GM19468 (cell line): ENCODE results near the gene GRPEL1.

Source experiments
- ATAC-seq: cut with Tn5 transposase; IDR thresholded peaks from one replicate; pipeline ENCODE4 v1.9.1; 2021; ENCODE audit warnings: mild to moderate bottlenecking, moderate library complexity, moderate number of reproducible peaks; ENCODE audit not compliant: unreplicated experiment; ENCODE audit errors: extremely low read depth

GRPEL1 gene

DNA sequence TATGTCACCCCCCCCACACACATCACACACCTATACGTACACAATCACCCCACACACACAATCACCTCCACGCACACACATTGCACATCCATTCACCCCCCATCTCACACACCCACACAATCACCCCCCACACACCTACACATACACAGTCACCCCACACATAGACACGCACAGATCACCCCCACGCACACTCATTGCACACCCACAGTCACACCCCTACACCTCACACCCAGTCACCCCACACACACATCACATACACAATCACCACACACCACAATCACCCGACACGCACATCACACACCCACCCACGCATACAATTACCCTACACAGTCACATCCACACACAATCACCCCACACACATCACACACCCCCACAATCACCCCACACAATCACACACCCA lies 40.6 kb downstream of the GRPEL1 start:
- no peak for ATAC-seq

GRCh38 chr4:7026107-7026506 lies 41.8 kb downstream of the GRPEL1 start:
- ATAC-seq: no peak

- no peak for ATAC-seq
Observed at GRCh38 chr4:7025040-7025602, 42.7 kb downstream of the GRPEL1 start.

DNA sequence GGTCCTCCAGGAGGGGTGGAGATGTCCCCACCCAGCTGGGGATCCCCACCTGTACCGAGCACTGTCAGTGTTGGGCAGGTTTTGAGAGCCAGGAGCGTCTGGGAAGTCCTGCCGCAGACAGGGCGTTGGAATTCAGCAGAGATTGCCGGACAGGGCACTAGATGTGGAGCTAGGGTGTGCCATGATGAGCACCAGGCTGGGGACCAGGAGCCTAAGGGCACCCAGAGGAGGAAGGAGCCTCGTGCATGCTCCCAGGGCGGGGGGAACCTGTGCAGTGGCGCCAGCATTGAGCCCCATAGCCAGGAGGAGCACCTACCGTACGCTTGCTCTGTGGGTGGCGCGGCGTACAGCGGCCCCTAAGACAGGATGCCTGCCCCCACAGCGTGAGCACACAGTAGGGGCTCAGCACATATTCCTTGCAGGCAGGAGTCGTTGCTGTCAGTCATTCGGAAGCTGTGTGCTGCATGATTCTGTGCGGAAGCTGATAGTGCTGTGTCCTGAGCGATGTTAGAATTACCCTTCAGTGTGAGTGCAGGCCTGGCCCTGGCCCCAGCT lies 43.5 kb downstream of the GRPEL1 start:
- no peak for ATAC-seq

DNA sequence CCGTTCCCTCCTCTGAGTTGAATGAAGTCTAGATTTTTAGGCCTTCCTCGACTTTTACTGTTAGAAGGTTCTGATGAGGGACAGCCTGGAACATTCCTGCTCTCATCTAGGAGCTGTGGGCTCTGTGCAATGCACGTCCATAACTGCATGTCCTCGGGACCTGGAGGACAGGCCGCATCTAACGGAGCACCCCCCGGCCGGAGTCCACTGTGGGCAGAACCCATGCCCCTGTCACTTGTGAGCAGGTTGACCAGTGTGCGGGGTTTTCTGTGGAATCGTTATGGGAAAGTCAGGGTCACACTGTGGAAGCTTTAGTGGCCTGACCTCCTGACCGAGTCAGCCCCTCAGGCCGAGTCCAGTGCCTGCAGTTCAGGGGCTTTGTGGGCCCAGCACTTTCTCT lies 44.0 kb downstream of the GRPEL1 start:
- no peak for ATAC-seq

DNA sequence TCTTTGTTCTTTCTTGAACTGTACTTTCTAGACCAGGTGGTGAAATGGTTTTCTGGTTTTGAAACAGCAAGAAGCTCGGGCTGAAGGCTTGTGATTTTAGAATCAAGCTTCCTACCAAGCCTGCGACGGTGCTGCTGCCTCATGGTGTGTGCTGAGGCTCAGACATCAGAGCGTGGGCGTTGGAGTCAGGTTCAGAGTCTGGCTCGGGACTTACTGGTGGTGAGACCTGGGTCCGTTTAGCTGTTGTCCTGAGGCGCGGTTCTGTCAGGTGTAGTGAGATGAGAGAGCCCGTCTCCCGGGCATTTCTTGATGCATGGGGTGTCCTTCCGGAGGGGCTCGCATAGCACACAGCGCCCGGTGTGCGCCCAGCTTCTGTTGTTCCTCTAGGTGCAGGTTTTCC lies 44.4 kb downstream of the GRPEL1 start:
- ATAC-seq: no peak

GRCh38 chr4:7021930-7022664 lies 45.8 kb downstream of the GRPEL1 start:
- no peak for ATAC-seq

DNA sequence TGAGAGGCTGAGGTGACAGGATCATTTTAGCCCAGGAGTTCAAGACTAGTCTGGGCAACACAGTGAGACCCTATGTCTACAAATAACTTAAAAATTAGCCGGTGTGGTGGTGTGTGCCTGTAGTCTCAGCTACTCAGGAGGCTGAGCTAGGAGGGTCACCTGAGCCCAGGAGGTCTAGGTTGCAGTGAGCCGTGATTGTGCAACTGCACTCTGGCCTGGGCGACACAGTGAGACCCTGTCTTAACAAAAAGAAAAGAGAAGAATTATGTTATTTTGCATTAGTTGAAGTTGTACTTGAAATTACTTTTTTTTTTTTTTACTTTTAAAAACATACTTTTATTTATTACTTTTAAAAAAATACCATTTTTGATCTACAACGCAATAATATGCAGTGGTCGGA lies 46.5 kb downstream of the GRPEL1 start:
- no peak for ATAC-seq

- no peak for ATAC-seq
Observed at GRCh38 chr4:7020856-7021255, 47.0 kb downstream of the GRPEL1 start.

- ATAC-seq: no peak
Observed at GRCh38 chr4:7020290-7020689, 47.6 kb downstream of the GRPEL1 start.

- ATAC-seq: no peak
Observed at GRCh38 chr4:7019367-7019766, 48.5 kb downstream of the GRPEL1 start.

DNA sequence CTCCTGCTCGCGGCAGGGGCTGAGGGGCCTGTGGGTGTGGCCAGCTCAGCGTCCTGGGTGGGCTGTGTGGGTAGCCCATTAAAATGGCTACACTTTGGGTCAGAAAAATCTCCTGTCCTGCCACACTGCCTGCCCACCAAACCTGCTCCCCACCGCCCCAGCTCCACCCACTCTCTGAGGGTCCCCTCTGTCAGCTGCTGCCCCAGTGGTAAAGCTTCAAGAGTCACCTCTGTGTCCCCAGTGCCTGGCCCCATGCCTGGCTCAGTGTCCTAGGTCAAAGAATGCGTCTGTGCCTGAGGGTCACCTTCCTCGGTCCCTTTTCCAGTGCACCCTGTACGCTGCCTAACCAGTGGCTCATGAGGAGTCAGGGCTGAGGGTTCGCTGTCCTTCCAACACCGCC lies 49.6 kb downstream of the GRPEL1 start:
- ATAC-seq: no peak

DNA sequence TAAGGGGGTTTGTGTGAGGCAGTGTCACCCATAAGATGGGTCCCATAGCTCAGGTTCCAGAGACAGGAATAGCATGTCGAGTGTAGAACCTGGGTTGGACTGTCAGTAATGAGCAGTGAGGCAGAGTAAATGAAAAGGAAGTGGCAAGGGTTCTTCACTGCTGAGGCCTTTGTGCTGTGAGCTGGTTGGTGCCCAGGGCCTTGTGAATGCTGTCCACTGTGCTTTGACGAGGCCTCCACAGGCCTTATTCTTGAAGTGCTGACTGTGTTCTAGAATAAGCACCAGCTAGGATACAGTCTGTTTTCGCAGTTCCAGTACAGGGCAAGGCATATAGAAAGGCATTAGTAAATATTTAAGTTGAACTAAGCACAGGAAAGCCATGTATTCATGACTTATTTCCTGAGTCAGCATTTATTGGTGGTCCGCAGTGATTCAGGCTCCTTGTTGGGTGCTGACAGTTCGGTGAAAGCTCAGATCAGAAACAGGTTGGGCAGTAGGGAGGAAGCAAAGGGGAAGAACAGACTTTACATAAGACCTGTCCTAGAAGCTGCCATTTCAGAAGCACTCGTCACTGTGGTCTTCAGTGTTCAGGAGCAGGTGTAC lies 50.3 kb downstream of the GRPEL1 start:
- ATAC-seq: no peak

DNA sequence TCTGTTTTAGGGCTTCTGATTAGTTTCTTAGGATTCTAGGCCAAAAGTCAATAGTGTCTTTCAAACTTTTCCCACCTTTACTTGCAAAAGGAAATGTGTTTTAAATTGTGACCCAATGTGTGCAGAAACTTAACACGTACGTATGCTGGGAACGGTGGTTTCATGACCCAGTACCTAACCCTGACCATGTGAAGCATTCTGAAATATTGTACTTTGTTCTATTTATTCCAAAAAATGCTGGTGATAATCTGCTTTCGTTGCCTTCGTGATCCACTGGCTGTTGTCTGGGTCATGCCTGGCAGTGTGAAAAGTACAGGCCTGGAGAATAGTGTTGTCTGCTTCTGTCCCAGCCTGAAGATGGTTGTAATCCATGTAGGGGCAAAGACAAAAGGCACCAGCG lies 51.4 kb downstream of the GRPEL1 start:
- ATAC-seq: no peak

DNA sequence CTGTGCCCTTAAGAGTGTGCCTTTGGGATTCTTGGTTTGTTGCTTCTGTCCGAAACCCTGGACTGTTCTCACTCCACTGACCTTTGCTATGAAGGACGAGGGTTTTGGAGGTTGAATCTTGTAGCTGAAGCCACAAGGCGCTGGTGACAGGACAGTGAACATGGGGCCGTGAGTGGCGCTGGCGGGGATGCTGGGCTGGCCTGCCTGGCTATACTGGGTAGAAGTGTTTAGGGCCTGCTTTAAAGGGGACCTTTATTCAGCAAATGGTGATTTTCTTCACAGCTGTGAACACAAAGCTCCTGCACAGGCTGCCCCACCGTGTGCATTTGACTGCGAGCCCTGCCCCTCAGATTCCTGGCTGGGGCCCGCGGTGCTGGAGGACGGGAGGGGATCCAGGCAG lies 51.8 kb downstream of the GRPEL1 start:
- no peak for ATAC-seq

DNA sequence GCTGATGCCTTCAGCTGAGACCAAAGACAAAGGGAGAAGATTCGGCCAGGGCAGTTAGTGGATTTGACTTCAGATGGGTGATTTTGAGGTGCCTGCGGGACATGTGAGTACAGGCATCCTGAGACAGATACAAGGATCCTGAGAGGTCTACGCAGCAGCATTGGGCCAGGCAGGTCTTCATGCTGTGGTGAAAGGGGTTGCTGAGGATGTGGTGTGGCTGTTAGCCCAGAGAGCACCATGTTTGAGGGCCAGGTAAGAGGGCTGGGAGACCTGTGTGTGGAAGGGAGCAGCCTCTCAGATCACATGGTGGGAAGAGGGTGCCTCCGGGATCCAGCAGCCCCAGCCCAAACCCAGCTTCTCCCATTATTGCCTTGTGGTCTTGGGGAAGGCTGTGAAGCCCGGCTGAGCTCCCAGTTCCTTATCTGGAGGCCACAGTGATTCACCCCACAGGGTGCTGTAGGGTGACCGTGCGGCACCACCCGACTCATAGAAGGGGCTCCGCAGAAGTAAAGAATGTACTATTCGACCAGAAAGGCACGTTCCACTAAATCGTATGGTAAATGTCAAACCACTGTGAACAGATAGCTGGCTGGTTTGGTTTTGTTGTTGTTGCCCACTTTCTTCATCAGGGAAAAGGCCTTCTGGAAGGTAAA lies 52.4 kb downstream of the GRPEL1 start:
- ATAC-seq: no peak

DNA sequence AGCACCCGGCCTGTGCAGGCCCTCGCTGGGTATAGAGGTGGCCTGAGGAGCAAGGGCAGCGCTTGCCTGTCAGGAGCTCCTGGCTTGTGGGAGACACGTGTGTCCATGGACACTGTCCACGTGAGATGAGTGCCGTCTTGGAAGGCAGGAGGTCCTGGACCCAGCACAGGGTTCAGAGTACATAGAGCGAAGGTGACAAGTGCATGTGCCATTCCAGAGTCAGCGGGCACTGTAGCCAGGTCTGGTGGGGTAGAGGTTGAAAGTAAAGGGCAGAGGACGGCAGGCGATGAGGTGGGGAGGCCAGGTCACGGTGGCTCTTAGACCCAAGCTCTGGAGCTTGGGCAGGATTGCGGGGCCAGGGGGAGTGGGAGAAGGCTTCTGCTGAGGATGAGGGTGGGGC lies 53.0 kb downstream of the GRPEL1 start:
- no peak for ATAC-seq

DNA sequence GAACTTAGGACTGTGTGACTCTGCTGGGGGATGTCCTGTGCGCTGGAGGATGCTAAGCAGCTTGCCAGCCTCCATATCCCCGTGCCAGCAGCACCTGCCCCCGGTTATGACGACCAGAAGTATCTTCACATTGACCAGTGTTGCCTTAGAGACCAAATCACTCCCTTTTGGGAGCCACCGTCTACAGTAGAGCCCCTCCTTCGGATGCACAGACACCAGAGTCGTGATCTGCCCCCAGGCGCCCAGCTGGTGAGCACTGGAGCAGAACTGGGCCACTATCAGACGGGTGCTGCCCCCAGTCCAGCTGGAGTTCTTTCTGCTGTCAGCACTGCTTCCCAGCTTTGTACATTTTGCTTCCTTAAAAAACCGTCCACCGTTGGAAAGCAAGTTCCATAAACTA lies 54.7 kb downstream of the GRPEL1 start:
- no peak for ATAC-seq

GRCh38 chr4:7009564-7009963 lies 58.3 kb downstream of the GRPEL1 start:
- no peak for ATAC-seq
